Uterus (tissue), 2 donors: ENCODE data around the gene SIAE.

Experiments used
- POLR2A ChIP-seq, 2 donors: fragments of 450-650 bp; IDR thresholded peaks; one replicate each; pipeline ENCODE4 v1.6.1; 2016; ENCODE audit warnings: antibody characterized with exemption in 2 of 2, mild to moderate bottlenecking in 1 of 2, moderate library complexity in 1 of 2
- TF ChIP-seq, protein P1 (sequence below), 4 experiments: fragments of 200-600 bp in 2 of 4; fragments of 450-650 bp in 2 of 4; sonication (generic) in 2 of 4; IDR thresholded peaks; one replicate each; pipeline ENCODE4 v1.5.1; 2016 to 2019; ENCODE audit warnings: antibody characterized with exemption in 4 of 4, mild to moderate bottlenecking in 2 of 4, moderate library complexity in 1 of 4

DNA sequence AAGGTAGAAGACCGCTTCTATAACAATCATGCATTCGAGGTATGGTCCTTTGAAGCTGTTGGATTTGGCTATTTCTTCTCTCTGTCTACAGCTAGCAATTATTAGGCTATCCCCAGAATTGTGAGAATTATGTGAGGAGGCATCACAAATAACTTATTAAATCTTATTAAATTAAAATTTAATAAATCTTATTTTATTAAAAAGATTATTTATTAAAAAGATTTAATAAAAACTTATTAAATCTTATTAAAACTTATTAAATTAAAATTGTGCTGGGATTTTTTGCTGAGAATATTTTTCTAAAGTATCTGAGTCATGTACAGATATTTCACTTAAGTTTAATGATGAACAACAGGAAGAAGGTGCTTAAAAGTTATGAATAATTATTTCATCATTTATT, 7.9 kb upstream of the SIAE start:
- TF ChIP-seq, protein P1, sequence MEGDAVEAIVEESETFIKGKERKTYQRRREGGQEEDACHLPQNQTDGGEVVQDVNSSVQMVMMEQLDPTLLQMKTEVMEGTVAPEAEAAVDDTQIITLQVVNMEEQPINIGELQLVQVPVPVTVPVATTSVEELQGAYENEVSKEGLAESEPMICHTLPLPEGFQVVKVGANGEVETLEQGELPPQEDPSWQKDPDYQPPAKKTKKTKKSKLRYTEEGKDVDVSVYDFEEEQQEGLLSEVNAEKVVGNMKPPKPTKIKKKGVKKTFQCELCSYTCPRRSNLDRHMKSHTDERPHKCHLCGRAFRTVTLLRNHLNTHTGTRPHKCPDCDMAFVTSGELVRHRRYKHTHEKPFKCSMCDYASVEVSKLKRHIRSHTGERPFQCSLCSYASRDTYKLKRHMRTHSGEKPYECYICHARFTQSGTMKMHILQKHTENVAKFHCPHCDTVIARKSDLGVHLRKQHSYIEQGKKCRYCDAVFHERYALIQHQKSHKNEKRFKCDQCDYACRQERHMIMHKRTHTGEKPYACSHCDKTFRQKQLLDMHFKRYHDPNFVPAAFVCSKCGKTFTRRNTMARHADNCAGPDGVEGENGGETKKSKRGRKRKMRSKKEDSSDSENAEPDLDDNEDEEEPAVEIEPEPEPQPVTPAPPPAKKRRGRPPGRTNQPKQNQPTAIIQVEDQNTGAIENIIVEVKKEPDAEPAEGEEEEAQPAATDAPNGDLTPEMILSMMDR (IDR thresholded peaks at IDR 0.05): no peak
- TF ChIP-seq POLR2A (IDR thresholded peaks at IDR 0.05): no peak
